HepG2 (cell line): Measurements from ENCODE around the gene SPRYD3. TPM values are rescaled to one million over a fixed set of nuclear protein-coding genes. Genes with fewer than 3 reads are reported as not detected.

Experiments
- CHD4 ChIP-seq: fragments of 200-600 bp; sonication (generic); IDR thresholded peaks from 2 replicates; pipeline ENCODE4 v1.7.0; 2017; ENCODE audit warnings: mild to moderate bottlenecking, low read length, borderline replicate concordance
- EEA1 ChIP-seq: sonication (generic); formaldehyde crosslinking; IDR thresholded peaks from 2 replicates; pipeline ENCODE4 v1.5.1; 2020; ENCODE audit warnings: mild to moderate bottlenecking, missing genetic modification reagents, borderline replicate concordance
- IRX3 ChIP-seq: sonication (generic); formaldehyde crosslinking; IDR thresholded peaks from 2 replicates; pipeline ENCODE4 v1.8.1; 2023; ENCODE audit warnings: mild to moderate bottlenecking, low read depth, missing genetic modification reagents, borderline replicate concordance
- TEAD3 ChIP-seq: optimal IDR thresholded peaks from 2 replicates; pipeline ENCODE3; 2016; ENCODE audit warnings: borderline replicate concordance
- TRIM24 ChIP-seq: sonication (generic); formaldehyde crosslinking; IDR thresholded peaks from 2 replicates; pipeline ENCODE4 v1.8.0; 2022; ENCODE audit warnings: mild to moderate bottlenecking, missing genetic modification reagents
- ZNF260 ChIP-seq: sonication (generic); formaldehyde crosslinking; IDR thresholded peaks from 2 replicates; pipeline ENCODE4 v1.4.0; 2020; ENCODE audit warnings: missing genetic modification reagents, low read depth, mild to moderate bottlenecking, borderline replicate concordance
- ZNF431 ChIP-seq: sonication (generic); formaldehyde crosslinking; IDR thresholded peaks from 2 replicates; pipeline ENCODE4 v1.9.0; 2022; ENCODE audit warnings: missing genetic modification reagents, low read depth, mild to moderate bottlenecking, borderline replicate concordance
- ZNF777 ChIP-seq: sonication (generic); formaldehyde crosslinking; IDR thresholded peaks from 2 replicates; pipeline ENCODE4 v1.4.0; 2020; ENCODE audit warnings: missing genetic modification reagents
- ZNF782 ChIP-seq: sonication (generic); formaldehyde crosslinking; IDR thresholded peaks from 2 replicates; pipeline ENCODE4 v1.4.0; 2020; ENCODE audit warnings: missing genetic modification reagents, mild to moderate bottlenecking, borderline replicate concordance
- ZNF788 ChIP-seq: sonication (generic); formaldehyde crosslinking; IDR thresholded peaks from 2 replicates; pipeline ENCODE4 v1.5.0; 2020; ENCODE audit warnings: mild to moderate bottlenecking, missing genetic modification reagents, borderline replicate concordance
- ZSCAN25 ChIP-seq: sonication (generic); formaldehyde crosslinking; IDR thresholded peaks from 2 replicates; pipeline ENCODE4 v1.8.0; 2022; ENCODE audit warnings: mild to moderate bottlenecking, missing genetic modification reagents
- polyA plus RNA-seq, 8 experiments: library from polyadenylated mRNA; depleted of rRNA in 3 of 8; stranded (reverse) in 7 of 8; unstranded in 1 of 8; fragments of >200 nt; fragmentation: Illumina TruSeq in 4 of 8; extraction: Trizol in 4 of 8; gene quantifications; 2 replicates each; pipeline versions ENCODE4 v1.2.1 to v1.2.3, GENCODE V29; 2011 to 2016; ENCODE audit warnings: low read depth in 4 of 8, missing spikeins in 1 of 8, mixed read lengths in 1 of 8; ENCODE audit not compliant: insufficient read depth in 1 of 8
- total RNA-seq, 5 experiments: library from RNA; depleted of rRNA; stranded (reverse); fragments of >200 nt; fragmentation: Illumina TruSeq; extraction: Trizol; gene quantifications; 2 replicates each; pipeline ENCODE4 v1.2.3, GENCODE V29; 2016; ENCODE audit warnings: low read depth in 1 of 5
- TF ChIP-seq, protein P1 (sequence below): sonication (generic); formaldehyde crosslinking; IDR thresholded peaks from 2 replicates; pipeline ENCODE4 v1.4.0; 2020; ENCODE audit warnings: missing genetic modification reagents, borderline replicate concordance
- TF ChIP-seq, protein P2 (sequence below): sonication (generic); formaldehyde crosslinking; IDR thresholded peaks from 2 replicates; pipeline ENCODE4 v1.4.0; 2020; ENCODE audit warnings: missing genetic modification reagents; ENCODE audit errors: not compliant biosample characterization
- TF ChIP-seq, protein P3 (sequence below): sonication (generic); formaldehyde crosslinking; IDR thresholded peaks from 2 replicates; pipeline ENCODE4 v1.5.1; 2020; ENCODE audit warnings: missing genetic modification reagents, mild to moderate bottlenecking, borderline replicate concordance
- TF ChIP-seq, protein P4 (sequence below): sonication (generic); formaldehyde crosslinking; IDR thresholded peaks from 2 replicates; pipeline ENCODE4 v1.4.0; 2020; ENCODE audit warnings: mild to moderate bottlenecking, missing genetic modification reagents
- TF ChIP-seq, protein P5 (sequence below): sonication (generic); formaldehyde crosslinking; IDR thresholded peaks from 2 replicates; pipeline ENCODE4 v1.4.0; 2020; ENCODE audit warnings: mild to moderate bottlenecking, missing genetic modification reagents
- TF ChIP-seq, protein P6 (sequence below): IDR thresholded peaks from 2 replicates; pipeline ENCODE4 v1.6.1; 2016; ENCODE audit warnings: low read depth, borderline replicate concordance

SPRYD3 gene
- total and polyA plus RNA-seq, 2 of the 13 experiments (the other 11 are each of a cell fraction or from before 2014, with no cell fraction given): 9.0 to 9.2 TPM

DNA sequence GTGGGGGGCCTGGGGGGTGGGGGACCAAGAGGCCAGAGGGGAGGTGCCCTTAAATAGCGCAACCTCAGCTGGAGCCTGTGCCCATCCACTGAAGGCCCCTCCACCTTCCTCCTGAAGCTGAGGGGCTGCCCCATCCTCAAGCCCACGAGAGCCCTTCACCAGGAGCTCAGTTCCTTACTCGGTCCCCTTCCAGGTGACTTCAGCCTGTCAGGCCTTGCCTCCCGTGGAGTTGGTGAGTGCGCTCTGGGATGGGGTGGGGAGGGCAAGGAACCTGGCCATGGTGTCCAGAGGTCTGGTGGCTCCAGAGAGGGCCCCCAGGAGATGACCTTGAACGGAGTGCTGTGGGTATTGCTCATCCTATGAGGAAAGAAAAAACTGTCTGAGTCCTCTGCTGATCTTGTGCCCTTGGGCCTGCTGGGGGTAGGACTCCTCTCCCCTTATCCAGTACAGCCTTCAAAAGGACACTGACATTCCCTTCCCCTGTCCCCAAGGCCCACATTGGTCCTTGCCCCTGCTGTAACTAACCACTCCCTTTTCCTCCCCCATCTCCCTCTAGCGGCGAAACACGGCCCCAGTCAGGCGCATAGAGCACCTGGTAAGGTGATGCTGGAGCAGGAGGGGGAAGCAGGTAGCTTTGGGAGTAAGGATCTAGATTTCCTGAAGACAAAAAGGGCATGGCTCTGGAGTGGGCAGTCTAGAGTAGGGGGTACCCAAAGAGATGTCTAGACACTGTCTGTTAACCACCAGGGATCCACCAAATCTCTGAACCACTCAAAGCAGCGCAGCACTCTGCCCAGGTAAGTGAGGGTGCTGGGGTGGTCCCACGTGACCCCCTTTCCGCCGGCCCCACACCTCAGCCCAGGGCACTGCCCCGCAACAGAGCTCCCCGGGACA, 25.7 kb downstream of the SPRYD3 start (continued):
- TF ChIP-seq, protein P1, sequence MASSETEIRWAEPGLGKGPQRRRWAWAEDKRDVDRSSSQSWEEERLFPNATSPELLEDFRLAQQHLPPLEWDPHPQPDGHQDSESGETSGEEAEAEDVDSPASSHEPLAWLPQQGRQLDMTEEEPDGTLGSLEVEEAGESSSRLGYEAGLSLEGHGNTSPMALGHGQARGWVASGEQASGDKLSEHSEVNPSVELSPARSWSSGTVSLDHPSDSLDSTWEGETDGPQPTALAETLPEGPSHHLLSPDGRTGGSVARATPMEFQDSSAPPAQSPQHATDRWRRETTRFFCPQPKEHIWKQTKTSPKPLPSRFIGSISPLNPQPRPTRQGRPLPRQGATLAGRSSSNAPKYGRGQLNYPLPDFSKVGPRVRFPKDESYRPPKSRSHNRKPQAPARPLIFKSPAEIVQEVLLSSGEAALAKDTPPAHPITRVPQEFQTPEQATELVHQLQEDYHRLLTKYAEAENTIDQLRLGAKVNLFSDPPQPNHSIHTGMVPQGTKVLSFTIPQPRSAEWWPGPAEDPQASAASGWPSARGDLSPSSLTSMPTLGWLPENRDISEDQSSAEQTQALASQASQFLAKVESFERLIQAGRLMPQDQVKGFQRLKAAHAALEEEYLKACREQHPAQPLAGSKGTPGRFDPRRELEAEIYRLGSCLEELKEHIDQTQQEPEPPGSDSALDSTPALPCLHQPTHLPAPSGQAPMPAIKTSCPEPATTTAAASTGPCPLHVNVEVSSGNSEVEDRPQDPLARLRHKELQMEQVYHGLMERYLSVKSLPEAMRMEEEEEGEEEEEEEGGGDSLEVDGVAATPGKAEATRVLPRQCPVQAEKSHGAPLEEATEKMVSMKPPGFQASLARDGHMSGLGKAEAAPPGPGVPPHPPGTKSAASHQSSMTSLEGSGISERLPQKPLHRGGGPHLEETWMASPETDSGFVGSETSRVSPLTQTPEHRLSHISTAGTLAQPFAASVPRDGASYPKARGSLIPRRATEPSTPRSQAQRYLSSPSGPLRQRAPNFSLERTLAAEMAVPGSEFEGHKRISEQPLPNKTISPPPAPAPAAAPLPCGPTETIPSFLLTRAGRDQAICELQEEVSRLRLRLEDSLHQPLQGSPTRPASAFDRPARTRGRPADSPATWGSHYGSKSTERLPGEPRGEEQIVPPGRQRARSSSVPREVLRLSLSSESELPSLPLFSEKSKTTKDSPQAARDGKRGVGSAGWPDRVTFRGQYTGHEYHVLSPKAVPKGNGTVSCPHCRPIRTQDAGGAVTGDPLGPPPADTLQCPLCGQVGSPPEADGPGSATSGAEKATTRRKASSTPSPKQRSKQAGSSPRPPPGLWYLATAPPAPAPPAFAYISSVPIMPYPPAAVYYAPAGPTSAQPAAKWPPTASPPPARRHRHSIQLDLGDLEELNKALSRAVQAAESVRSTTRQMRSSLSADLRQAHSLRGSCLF (CRISPR knock-in tag): no peak
- TF ChIP-seq TEAD3 (CRISPR knock-in tag): peak; percentile 67
- TF ChIP-seq ZNF260 (CRISPR knock-in tag): no peak
- TF ChIP-seq, protein P2, sequence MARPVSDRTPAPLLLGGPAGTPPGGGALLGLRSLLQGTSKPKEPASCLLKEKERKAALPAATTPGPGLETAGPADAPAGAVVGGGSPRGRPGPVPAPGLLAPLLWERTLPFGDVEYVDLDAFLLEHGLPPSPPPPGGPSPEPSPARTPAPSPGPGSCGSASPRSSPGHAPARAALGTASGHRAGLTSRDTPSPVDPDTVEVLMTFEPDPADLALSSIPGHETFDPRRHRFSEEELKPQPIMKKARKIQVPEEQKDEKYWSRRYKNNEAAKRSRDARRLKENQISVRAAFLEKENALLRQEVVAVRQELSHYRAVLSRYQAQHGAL (CRISPR knock-in tag): no peak
- no peak for TF ChIP-seq CHD4
- TF ChIP-seq, protein P3, sequence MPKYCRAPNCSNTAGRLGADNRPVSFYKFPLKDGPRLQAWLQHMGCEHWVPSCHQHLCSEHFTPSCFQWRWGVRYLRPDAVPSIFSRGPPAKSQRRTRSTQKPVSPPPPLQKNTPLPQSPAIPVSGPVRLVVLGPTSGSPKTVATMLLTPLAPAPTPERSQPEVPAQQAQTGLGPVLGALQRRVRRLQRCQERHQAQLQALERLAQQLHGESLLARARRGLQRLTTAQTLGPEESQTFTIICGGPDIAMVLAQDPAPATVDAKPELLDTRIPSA: no peak
- TF ChIP-seq, protein P4, sequence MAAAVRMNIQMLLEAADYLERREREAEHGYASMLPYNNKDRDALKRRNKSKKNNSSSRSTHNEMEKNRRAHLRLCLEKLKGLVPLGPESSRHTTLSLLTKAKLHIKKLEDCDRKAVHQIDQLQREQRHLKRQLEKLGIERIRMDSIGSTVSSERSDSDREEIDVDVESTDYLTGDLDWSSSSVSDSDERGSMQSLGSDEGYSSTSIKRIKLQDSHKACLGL (CRISPR knock-in tag): no peak
- TF ChIP-seq ZNF782 (CRISPR knock-in tag): no peak
- TF ChIP-seq ZNF777: no peak
- TF ChIP-seq TRIM24 (CRISPR knock-in tag): no peak
- no peak for TF ChIP-seq IRX3 (CRISPR knock-in tag)
- TF ChIP-seq ZNF431 (CRISPR knock-in tag): no peak
- no peak for TF ChIP-seq EEA1 (CRISPR knock-in tag)
- no peak for TF ChIP-seq ZNF788
- TF ChIP-seq, protein P5, sequence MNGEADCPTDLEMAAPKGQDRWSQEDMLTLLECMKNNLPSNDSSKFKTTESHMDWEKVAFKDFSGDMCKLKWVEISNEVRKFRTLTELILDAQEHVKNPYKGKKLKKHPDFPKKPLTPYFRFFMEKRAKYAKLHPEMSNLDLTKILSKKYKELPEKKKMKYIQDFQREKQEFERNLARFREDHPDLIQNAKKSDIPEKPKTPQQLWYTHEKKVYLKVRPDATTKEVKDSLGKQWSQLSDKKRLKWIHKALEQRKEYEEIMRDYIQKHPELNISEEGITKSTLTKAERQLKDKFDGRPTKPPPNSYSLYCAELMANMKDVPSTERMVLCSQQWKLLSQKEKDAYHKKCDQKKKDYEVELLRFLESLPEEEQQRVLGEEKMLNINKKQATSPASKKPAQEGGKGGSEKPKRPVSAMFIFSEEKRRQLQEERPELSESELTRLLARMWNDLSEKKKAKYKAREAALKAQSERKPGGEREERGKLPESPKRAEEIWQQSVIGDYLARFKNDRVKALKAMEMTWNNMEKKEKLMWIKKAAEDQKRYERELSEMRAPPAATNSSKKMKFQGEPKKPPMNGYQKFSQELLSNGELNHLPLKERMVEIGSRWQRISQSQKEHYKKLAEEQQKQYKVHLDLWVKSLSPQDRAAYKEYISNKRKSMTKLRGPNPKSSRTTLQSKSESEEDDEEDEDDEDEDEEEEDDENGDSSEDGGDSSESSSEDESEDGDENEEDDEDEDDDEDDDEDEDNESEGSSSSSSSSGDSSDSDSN (CRISPR knock-in tag): no peak
- TF ChIP-seq, protein P6, sequence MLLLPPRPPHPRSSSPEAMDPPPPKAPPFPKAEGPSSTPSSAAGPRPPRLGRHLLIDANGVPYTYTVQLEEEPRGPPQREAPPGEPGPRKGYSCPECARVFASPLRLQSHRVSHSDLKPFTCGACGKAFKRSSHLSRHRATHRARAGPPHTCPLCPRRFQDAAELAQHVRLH (CRISPR knock-in tag): peak; percentile 38; the same call in 1 of the 2 replicates
- TF ChIP-seq ZSCAN25 (CRISPR knock-in tag): no peak
